Measurements from ENCODE around the gene CERS3. TPM values are rescaled to one million over a fixed set of nuclear protein-coding genes. Genes with fewer than 3 reads are reported as not detected.

Gene CERS3
- total RNA-seq (under 1 TPM in 1 of 2 donors, not detected in 1; 0.23 TPM), polyA plus RNA-seq (under 1 TPM; 0.10 to 0.12 TPM)
- long read RNA-seq, donor 1, result 0 reads
- long read RNA-seq, donor 2, result 0 reads
- long read RNA-seq, donor 3, result 0 reads
- long read RNA-seq, donor 4, result 0 reads
- long read RNA-seq, donor 5, result 0 reads

- H3K4me1 ChIP-seq (ENCODE audit: control insufficient read depth in 5 of 5, insufficient read depth in 5 of 5, low read length in 5 of 5), result peaks cover 0 to 29% (median 10%) of the 10 kb centered on the region in 5 donors
- no peak for ATAC-seq (ENCODE audit: insufficient read depth, low FRiP score)
- no peaks in the 10 kb centered on the region for H3K36me3 ChIP-seq (ENCODE audit: control insufficient read depth in 4 of 4, insufficient read depth in 4 of 4, low read length in 4 of 4)
- H3K9me3 ChIP-seq (ENCODE audit: control insufficient read depth in 4 of 4, insufficient read depth in 3 of 4, low read length in 3 of 4), result peaks cover 0 to 2% (median 0%) of the 10 kb centered on the region in 4 donors
- no peak within 1 kb of the TSS for H3K27ac ChIP-seq (ENCODE audit: low read depth in 1 of 2, low read length in 1 of 2)
- 82% methylated on average over 10 of the region's 10 CpGs for WGBS, 2 donors
- no peak within 1 kb of the TSS for H3K9ac ChIP-seq (ENCODE audit: insufficient read depth in 1 of 2, low read length in 2 of 2)
- H3K4me3 ChIP-seq, result no peak within 1 kb of the TSS
- TF ChIP-seq CTCF (IDR thresholded peaks at IDR 0.05; ENCODE audit: control extremely low read depth, extremely low read depth), result no peak
- peaks cover 0 to 2% (median 0%) of the 10 kb centered on the region in 3 donors for H3K27me3 ChIP-seq (ENCODE audit: control insufficient read depth in 3 of 3, insufficient read depth in 3 of 3, low read length in 2 of 3)
- no peak for DNase-seq
Measured at GRCh38 chr15:100528833-100529428, at the start of gene CERS3. Gene CERS3 (minus strand): TSS chr15:100528950. CDS start chr15:100501849, 27,101 bp downstream.

- H3K27me3 ChIP-seq (ENCODE audit: control insufficient read depth in 3 of 3, insufficient read depth in 3 of 3, low read length in 2 of 3), result no peaks in the 10 kb centered on the region
- no peak overlapping the region for H3K27ac ChIP-seq (ENCODE audit: low read depth in 1 of 2, low read length in 1 of 2)
- ATAC-seq (ENCODE audit: insufficient read depth, low FRiP score) (no peak), DNase-seq (no peak)
- no peak overlapping the region for H3K9ac ChIP-seq (ENCODE audit: insufficient read depth in 1 of 2, low read length in 2 of 2)
- peaks cover 0 to 19% (median 7%) of the 10 kb centered on the region in 5 donors for H3K4me1 ChIP-seq (ENCODE audit: control insufficient read depth in 5 of 5, insufficient read depth in 5 of 5, low read length in 5 of 5)
- no peaks in the 10 kb centered on the region for H3K9me3 ChIP-seq (ENCODE audit: control insufficient read depth in 4 of 4, insufficient read depth in 3 of 4, low read length in 3 of 4)
- H3K4me3 ChIP-seq, result no peak overlapping the region
- WGBS, 2 donors, result 90 to 94% methylated on average over 4 of the region's 4 CpGs
- H3K36me3 ChIP-seq (ENCODE audit: control insufficient read depth in 4 of 4, insufficient read depth in 4 of 4, low read length in 4 of 4), result peaks cover 4 to 11% (median 8%) of the 10 kb centered on the region in 4 donors
- TF ChIP-seq CTCF (IDR thresholded peaks at IDR 0.05; ENCODE audit: control extremely low read depth, extremely low read depth), result no peak
Measured at GRCh38 chr15:100573526-100573925, 44.8 kb upstream of the CERS3 start.

- H3K4me3 ChIP-seq, result no peak overlapping the region
- no peak overlapping the region for H3K9ac ChIP-seq (ENCODE audit: insufficient read depth in 1 of 2, low read length in 2 of 2)
- H3K27me3 ChIP-seq (ENCODE audit: control insufficient read depth in 3 of 3, insufficient read depth in 3 of 3, low read length in 2 of 3), result no peaks in the 10 kb centered on the region
- H3K4me1 ChIP-seq (ENCODE audit: control insufficient read depth in 5 of 5, insufficient read depth in 5 of 5, low read length in 5 of 5), result peaks cover 0 to 19% (median 7%) of the 10 kb centered on the region in 5 donors
- no peak overlapping the region for H3K27ac ChIP-seq (ENCODE audit: low read depth in 1 of 2, low read length in 1 of 2)
- no peak for ATAC-seq (ENCODE audit: insufficient read depth, low FRiP score)
- WGBS, 2 donors, result 65 to 71% methylated on average over 4 of the region's 4 CpGs
- no peaks in the 10 kb centered on the region for H3K9me3 ChIP-seq (ENCODE audit: control insufficient read depth in 4 of 4, insufficient read depth in 3 of 4, low read length in 3 of 4)
- TF ChIP-seq CTCF (IDR thresholded peaks at IDR 0.05; ENCODE audit: control extremely low read depth, extremely low read depth), result no peak
- peaks cover 4 to 15% (median 10%) of the 10 kb centered on the region in 4 donors for H3K36me3 ChIP-seq (ENCODE audit: control insufficient read depth in 4 of 4, insufficient read depth in 4 of 4, low read length in 4 of 4)
- peak in 2 of 3 donors; percentile 67 to 71 for DNase-seq
Measured at GRCh38 chr15:100572362-100572983, 43.7 kb upstream of the CERS3 start.

Measured in lung (tissue), 16 donors.